NCI-H1048 (cell line): ENCODE data around the gene TIMM29.
"Not testable (repeated sequence)": the region's sequence is repeated elsewhere in the genome, so short reads cannot be mapped to it uniquely, and the experiment has no call there.

Source experiments
- DNase-seq: peaks from one replicate; lab custom pipeline; 2025; lab: John Stamatoyannopoulos, UW

The TIMM29 gene

DNA sequence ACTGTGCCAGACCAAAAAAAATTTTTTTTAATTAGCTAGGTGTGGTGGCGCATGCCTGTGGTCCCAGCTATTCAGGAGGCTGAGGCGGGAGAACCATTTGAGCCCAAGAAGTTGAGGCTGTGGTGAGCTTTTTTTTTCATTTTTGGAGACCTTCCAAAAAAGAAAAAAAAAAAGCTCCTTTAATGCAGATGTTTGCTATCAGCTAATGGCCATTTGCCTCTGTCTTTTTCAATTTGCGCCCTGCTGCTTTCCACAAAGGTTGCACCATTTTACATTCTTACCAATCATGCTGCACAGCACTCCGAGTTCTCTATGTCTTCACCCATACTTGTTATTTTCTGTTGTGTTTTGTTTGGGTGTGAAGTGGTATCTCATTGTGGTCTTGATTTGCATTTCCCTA lies 16.7 kb downstream of the TIMM29 start:
- DNase-seq = no peak

DNA sequence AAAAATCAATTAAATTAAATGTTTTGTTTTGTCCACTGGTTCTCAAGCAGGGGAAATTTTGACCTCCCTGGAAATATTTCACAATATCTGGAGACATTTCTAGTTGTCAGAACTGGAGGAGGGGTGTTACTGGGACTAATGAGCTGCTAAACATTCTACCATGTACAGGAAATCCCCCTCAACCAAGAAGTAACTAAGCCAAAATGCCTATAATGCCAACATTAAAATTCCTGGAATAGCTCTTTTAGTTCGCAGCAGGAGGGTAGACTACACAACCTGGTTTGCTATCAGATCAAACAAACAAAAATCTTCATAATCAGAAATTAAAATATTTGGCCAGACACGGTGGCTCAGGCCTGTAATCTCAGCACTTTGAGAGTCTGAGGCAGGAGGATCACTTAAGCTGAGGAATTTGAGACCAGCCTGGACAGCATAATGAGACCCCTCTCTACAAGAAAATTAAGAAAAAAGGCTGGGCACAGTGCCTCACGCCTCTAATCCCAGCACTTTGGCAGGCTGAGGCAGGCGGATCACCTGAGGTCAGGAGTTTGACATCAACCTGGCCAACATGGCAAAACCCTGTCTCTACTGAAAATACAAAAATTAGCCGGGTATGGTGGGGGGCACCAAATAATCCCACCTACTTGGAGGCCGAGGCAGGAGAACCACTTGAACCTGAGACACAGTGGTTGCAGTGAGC lies 18.5 kb downstream of the TIMM29 start:
- no peak for DNase-seq

DNA sequence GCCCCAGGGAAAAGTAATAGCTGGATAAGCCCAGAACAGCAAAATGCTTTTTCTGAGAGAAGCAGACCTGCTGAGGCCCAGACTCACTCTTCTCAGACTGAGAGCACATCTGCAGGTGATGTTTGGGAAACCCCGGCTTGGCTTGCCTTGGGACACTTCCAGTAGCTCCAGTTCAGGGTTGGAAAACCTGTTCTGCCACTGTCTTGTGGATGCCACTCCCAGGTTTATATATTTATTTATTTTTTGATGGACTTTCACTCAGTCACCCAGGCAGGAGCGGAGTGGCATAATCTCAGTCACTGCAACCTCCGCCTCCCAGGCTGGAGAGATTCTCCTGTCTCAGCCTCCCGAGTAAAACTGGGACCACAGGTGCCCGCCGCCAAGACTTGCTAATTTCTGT lies 24.2 kb downstream of the TIMM29 start:
- no peak for DNase-seq

DNA sequence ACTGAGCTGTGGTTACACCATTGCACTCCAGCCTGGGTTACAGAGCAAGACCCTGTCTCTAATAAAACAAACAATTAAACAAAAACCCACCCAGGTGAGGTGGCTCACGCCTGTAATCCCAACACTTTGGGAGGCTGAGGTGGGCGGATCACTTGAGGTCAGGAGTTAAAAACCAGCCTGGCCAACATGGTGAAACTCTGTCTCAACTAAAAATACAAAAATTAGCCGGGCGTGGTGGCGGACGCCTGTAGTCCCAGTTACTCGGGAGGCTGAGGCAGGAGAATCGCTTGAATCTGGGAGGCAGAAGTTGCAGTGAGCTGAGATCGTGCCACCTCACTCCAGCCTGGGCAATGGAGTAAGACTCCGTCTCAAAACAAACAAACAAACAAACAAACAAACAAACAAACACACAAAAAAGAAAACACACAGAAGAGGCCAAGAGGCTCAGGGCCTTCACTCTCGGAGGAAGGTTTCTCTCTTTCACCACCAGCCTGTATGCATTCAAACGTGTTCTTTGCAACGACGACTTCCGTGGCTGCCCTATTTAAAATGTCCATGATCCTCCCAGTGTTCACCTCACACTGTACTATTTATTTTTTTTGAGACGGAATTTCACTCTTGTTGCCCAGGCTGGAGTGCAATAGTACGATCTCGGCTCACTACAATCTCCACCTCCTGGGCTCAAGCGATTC lies 30.8 kb downstream of the TIMM29 start:
- not testable (repeated sequence) for DNase-seq

DNA sequence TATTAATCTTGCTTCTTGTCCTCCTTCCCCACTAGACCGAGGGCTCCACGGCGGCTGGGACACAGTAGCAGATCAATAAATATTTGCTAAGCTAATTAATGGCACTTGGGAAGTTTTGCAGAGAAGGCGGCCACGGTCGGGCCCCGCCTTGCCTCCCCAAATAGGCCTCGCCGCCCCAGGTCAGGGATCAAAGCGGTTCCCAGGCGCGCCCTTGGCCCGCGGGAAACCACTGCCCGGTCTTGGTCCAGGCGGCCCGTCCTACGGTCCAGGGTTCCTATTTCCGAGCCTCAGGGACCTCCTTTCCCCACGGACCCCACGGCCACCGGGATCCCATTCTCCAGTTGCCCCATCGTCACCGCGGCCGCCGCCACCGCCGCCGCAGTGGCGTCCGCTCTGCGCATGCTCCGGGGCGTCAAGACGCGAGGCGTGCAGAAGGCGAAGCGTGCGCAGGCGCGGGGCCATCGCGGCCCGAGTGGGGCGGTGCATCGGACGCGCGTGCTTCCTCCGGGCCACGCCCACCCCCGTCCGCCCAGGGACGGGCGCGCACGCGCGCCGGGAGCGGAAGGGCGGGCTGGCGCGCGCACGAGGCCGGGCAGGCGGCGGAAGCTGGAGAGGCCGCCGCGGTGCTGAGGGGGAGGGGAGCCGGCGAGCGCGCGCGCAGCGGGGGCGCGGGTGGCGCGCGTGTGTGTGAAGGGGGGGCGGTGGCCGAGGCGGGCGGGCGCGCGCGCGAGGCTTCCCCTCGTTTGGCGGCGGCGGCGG lies 31.9 kb downstream of the TIMM29 start, which contains the start of gene SMARCA4:
Gene SMARCA4 (plus strand): TSS at position 717 of the 759 bp plus-strand sequence. CDS start 23,122 bp downstream, outside the sequence.
- peak; percentile 95 for DNase-seq

DNA sequence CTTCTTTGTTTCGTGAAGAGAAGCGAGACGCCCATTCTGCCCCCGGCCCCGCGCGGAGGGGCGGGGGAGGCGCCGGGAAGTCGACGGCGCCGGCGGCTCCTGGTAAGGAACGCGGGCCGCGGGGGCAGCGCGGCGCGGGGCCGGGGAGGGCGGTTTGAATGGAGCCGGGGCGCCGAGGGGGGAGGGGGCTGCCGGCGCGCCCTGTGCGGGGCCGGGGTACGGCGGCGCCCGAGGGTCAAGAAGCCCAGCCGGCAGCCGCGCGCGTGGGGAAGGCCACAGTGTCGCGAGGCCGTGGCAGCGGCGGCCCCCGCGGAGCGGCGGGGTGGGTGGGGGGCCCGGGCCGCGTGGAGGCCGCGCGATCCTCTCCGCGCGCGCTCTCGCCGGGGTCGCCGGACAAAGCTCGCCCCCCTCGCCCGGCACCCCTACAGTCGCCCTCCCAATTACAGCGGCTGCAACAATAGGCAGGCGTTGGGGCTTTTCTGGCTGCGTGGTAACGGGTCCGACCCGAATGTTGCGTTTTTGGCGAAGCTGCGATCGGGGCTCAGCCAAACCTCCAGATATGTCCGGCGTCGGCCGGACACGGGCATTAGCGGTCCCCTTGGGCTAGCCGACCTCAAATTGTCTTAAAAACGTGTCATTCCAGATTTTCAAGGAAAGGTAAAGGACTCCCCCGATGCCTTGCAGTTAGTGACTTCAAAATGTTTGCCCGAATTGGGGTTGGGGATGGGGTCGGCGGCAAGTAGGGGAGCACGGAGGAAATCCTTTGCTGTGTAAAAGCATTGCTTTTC lies 32.7 kb downstream of the TIMM29 start:
- DNase-seq = no peak

DNA sequence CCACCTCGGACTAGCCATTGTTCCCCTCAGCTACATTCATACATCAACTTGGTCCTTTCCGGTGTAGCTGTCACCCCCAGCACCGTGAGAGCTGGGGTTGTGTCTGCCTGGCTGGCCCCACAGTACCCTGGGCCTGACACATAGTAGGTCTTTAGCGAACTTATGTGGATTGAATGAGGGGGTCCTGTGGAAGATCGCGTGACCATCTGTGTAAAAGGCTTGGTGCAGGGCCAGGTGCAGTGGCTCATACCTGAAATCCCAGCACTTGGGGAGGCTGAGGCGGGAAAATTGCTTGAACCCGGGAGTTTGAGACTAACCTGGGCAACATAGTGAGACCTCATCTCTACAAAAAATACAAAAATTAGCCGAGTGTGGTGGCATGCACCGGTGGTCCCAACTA lies 34.3 kb downstream of the TIMM29 start:
- no peak for DNase-seq

DNA sequence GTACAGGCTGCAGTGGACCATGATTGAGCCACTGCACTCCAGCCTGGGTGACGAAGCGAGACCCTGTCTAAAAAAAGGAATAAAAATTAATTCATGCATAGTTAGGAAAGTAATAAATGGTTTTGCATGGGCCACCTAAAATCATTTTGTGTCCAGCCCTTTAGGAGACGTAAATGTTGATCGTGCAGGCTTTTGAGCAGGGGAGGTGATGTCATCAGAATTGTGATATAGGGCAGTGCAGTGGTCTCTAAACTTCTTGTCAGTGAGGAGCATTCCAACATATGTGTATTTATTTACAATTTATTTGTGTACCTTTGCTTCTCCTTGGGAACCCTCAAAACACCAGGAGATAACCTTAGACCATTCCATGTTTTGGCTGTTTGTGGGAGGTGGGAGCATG lies 35.3 kb downstream of the TIMM29 start:
- no peak for DNase-seq

DNA sequence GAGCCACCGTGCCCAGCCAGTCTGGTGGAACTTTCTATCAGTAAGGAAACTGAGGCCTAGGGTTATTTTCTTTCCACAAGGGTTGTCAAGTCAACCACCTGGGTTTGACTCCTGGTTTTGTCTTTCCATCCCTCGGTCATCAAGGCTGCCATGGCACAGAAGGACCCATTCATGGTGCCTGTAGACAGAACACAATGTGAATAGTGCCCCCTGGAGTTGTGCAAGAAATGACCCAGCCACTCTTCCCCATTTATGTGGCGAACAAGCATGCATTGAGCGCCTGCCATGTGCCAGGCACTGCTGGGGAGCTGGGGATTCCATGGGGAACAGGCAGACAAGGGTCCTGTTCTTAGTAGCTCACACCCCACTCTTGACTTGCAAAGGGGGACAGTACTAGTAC lies 36.3 kb downstream of the TIMM29 start:
- DNase-seq = no peak

DNA sequence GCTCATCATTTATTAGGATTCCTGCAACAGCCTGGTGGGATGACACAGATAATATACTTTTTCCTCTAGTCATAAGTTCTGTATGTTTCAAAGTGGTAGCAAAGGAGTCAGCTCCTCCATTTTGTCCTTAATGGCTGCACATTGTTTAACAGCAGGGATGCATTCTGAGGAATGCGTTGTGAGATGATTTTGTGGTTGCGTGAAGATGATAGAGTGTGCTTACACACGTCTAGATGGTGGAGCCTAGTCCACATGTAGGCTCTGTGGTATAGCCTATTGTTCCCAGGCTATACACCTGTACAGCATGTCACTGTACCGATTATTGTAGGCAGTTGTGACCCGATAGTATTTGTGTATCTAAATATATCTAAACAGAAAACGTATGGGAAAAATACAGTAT lies 36.8 kb downstream of the TIMM29 start:
- DNase-seq = no peak

DNA sequence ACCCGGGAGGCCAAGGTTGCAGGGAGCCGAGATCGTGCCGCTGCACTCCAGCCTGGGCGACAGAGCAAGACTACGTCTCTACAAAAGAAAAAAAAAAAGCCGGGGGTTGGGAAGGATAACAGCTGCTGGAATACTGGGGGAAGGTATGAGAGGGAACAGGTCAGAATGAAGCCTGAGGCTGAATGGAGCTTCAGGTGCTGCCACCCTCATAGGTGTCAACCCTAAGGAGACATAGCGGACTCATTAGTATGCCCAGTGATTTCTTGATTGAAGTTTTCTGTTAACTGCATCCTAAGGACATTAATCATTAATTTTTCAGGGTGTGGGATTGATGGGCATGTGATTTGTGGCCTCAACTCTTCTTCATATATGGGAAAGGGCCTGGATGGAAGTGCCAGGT lies 38.2 kb downstream of the TIMM29 start:
- no peak for DNase-seq

DNA sequence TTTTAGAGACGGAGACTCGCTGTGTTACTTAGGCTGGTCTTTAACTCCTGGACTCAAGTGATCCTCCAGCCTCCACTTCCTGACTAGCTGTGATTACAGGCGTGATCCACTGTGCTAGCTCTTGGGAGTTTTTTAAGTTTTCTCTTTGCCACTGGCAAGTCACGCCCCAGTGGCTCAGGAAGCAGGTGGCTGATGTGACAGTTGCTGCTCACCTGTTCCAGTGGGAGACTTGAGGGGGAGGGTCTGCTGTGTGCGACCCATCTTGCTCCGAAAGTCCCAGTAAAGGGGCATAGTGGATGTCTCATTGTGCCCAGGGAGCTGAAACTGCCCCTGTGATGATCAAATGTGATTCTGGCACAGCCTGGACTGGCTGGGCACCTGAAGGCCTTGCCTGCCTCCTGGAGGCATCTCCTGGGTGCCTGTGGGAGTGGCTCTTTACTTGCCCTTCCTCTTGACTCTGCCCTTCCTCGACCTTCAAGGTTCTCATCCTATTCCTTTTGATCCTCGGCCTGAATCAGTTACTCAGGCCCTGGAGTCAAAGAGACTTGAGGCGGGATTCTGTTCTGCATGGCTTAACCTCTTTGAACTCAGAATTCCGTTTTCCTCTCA lies 40.0 kb downstream of the TIMM29 start:
- no peak for DNase-seq

DNA sequence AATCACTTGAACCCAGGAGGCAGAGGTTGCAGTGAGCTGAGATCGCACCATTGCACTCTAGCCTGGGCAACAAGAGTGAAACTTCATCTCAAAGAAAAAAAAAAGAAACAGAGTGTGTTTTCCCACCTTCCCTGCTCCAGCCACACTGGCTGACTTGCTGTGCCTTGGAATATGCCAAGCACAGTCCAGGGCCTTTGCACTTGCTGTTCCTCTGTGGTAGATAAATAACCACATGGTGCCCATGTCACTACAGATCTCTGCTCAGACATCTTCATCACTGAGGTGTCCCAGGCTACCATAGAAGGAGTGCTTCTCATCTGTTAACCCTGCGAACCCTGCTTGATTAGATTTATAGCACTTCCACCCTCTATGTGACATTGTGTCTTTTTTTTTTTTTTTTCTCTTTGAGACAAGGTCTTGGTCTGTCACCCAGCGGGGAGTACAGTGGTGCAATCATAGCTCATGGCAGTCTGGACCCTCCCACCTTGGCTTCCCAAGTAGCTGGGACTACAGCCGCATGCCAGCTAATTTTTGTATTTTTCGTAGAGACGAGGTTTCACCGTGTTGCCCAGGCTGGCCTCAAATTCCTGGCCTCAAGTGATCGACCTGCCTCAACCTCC lies 42.6 kb downstream of the TIMM29 start:
- DNase-seq = no peak

DNA sequence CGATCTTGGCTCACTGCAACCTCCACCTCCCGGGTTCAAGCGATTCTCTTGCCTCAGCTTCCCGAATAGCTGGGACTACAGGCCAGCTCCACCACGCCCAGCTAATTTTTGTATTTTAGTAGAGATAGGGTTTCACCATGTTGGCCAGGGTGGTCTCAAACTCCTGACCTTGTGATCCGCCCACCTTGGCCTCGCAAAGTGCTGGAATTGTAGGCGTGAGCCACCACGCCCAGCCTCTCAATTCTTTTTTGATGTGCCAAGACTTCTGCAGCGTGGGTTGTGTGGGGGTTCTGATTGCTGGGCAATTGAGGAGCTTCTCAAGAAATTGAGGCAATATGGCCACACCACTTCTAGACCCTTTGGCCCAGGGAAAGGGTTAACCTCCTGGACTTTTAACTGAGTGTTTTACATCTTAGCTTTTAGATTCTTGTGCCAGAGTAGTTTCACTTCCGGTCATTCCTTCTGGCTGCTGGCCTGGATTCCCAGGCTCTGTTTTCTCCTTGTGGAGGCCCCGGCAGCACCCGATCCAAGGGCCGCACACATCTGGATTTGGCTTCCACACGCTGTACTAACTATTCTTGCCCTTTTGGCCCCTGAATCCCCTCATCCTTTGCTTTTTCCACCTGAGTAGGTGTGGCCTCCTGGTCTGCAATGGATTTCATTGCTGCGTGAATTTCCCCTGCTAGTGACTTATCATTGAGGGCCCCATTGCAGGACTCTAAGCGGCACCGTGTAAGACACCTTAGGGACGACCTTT lies 46.9 kb downstream of the TIMM29 start:
- no peak for DNase-seq

DNA sequence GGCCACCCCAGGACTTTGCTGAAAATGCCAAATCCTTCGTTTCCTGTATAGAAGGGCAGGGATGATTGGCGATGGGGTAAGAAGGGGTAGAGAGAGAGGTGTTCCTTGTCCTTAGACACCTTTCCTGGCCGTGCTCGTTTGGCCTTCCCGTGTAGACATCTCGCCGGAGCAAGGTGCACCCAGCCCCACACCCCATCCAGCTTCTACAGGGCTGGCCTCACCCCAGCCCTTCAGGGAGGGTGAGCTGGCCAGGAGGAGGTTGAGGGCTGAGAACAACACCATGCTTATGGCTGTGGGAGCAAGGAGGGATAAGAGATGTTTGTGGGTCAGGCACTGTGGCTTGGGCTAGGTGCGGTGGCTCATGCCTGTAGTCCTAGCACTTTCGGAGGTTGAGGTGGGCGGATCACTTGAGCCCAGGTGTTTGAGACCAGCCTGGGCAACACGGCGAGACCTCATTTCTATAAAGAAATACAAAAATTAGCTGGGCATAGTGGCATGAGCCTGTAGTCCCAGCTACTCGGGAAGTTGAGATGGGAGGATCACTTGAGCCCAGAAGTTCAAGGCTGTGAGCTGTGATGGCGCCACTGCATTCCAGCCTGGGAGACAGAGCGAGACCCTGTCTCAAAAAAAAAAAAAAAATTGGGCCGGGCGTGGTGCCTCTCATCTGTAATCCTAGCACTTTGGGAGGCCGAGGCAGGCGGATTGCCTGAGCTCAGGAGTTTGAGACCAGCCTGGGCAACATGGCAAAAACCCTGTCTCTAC lies 47.7 kb downstream of the TIMM29 start:
- no peak for DNase-seq

DNA sequence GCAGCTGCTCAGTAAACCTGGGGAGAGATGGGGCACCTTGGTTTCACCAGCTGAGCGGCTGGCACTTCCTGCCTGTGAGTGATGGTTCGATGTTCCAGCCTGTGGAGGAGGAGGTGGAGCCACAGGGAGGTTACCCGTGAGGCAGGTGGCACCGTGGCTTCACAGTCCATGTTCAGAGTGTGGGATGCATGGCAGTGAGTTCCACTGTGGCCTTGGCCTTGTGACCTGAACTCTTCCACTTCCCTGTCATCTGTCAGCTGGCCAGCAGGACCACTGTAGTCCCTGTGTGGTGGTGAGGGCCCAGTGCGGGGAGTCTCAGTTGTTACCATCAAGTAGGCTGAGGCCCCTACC lies 49.1 kb downstream of the TIMM29 start:
- no peak for DNase-seq
